ENCODE data around the gene INF2.

GRCh38 chr14:104681689-104682074 lies 7.7 kb upstream of the INF2 start:
- TF ChIP-seq CTCF (IDR thresholded peaks at IDR 0.05) = peak in 1 of 4 experiments; percentile 4
- TF ChIP-seq POLR2AphosphoS5 (IDR thresholded peaks at IDR 0.05) = peak; percentile 13

Measured in gastroesophageal sphincter (tissue), 3 donors.